ENCODE data around the gene DRGX. TPM values are rescaled to one million over a fixed set of nuclear protein-coding genes. Genes with fewer than 3 reads are reported as not detected.

The DRGX gene
- total and polyA plus RNA-seq, 10 of the 15 experiments (the other 5 are each of a cell fraction or from before 2014, with no cell fraction given), result not detected

DNA sequence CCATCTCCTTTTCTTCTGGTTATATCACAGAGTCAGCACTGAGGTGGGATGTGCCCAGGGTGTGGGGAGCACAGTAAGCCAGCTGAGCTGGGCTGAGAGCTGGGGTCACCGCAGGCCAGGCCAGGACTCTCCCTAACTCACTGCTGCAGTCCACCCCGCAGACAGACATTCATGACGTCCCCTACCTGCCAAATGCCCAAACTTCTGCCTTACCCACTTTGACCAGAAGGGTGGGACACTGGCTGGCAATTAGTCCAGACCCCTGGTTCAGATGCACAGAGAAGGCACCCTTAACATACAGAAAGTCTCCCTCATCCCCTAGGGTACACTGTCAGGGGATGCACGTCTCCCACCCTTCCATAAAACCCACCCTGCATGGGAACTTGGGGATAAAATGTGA is 2.1 kb downstream of the DRGX start:
- Histone ChIP-seq H3K79me2 (ENCODE audit: control insufficient read depth, insufficient read depth, low read length) (no peaks in the 10 kb centered on the region), H4K20me1 (ENCODE audit: control insufficient read depth, insufficient read depth) (no peaks in the 10 kb centered on the region), H3K27me3 (replicated peaks in 1 of 2; ENCODE audit: control insufficient read depth in 2 of 2, insufficient read depth in 2 of 2, low read length in 1 of 2) (peaks cover 15 to 20% of the 10 kb centered on the region in 2 experiments), H3K4me2 (ENCODE audit: control insufficient read depth, insufficient read depth) (no peak overlapping the region), H3K9me3 (replicated peaks; ENCODE audit: control insufficient read depth, insufficient read depth, low read length) (no peaks in the 10 kb centered on the region; the same call in 2 of the 3 replicates), H3K27ac (ENCODE audit: control insufficient read depth, insufficient read depth) (no peak overlapping the region), H3K4me3 (no peak overlapping the region), H3K36me3 (ENCODE audit: control insufficient read depth in 2 of 2, insufficient read depth in 2 of 2, low read length in 1 of 2) (no peaks in the 10 kb centered on the region), H2AFZ (ENCODE audit: control insufficient read depth, low read depth, low read length) (no peak overlapping the region), H3K4me1 (ENCODE audit: control insufficient read depth, insufficient read depth, low read length) (no peaks in the 10 kb centered on the region), H3K9ac (ENCODE audit: control insufficient read depth, insufficient read depth, low read length) (no peak overlapping the region)
- ATAC-seq (peak; percentile 33; the same call in 2 of the 3 replicates), FAIRE-seq (no peak), DNase-seq (ENCODE audit: low read depth, low spot score) (no peak)
- POLR2A ChIA-PET, result no interaction called here
- SMC1A ChIA-PET (ENCODE audit: uncharacterized antibody, unreplicated experiment), result no interaction called here
- TF ChIP-seq IRF4 (IDR thresholded peaks at IDR 0.05; ENCODE audit: low read depth, low read length) (no peak), BHLHE40 (IDR thresholded peaks at IDR 0.05; ENCODE audit: borderline replicate concordance in 1 of 2, low read depth in 2 of 2, low read length in 1 of 2) (no peak), KDM1A (IDR thresholded peaks at IDR 0.05; ENCODE audit: borderline replicate concordance) (no peak), SPI1 (IDR thresholded peaks at IDR 0.05; ENCODE audit: borderline replicate concordance, insufficient read depth, low read depth, low read length) (no peak), POU2F2 (IDR thresholded peaks at IDR 0.05; ENCODE audit: borderline replicate concordance, low read depth, low read length) (no peak), SIX5 (IDR thresholded peaks at IDR 0.05; ENCODE audit: low read depth, low read length, severe bottlenecking) (no peak), CBX3 (IDR thresholded peaks at IDR 0.05; ENCODE audit: borderline replicate concordance, low read depth) (no peak), ZSCAN29 (IDR thresholded peaks at IDR 0.05) (no peak), KLF5 (IDR thresholded peaks at IDR 0.05; ENCODE audit: partially characterized antibody) (no peak)
- TF ChIP-seq, protein P1, sequence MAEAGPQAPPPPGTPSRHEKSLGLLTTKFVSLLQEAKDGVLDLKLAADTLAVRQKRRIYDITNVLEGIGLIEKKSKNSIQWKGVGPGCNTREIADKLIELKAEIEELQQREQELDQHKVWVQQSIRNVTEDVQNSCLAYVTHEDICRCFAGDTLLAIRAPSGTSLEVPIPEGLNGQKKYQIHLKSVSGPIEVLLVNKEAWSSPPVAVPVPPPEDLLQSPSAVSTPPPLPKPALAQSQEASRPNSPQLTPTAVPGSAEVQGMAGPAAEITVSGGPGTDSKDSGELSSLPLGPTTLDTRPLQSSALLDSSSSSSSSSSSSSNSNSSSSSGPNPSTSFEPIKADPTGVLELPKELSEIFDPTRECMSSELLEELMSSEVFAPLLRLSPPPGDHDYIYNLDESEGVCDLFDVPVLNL (IDR thresholded peaks at IDR 0.05; ENCODE audit: low read depth, low read length), result no peak
- TF ChIP-seq, protein P2, sequence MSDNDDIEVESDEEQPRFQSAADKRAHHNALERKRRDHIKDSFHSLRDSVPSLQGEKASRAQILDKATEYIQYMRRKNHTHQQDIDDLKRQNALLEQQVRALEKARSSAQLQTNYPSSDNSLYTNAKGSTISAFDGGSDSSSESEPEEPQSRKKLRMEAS (IDR thresholded peaks at IDR 0.05; ENCODE audit: low read depth, low read length), result no peak
- TF ChIP-seq, protein P3, sequence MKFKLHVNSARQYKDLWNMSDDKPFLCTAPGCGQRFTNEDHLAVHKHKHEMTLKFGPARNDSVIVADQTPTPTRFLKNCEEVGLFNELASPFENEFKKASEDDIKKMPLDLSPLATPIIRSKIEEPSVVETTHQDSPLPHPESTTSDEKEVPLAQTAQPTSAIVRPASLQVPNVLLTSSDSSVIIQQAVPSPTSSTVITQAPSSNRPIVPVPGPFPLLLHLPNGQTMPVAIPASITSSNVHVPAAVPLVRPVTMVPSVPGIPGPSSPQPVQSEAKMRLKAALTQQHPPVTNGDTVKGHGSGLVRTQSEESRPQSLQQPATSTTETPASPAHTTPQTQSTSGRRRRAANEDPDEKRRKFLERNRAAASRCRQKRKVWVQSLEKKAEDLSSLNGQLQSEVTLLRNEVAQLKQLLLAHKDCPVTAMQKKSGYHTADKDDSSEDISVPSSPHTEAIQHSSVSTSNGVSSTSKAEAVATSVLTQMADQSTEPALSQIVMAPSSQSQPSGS (IDR thresholded peaks at IDR 0.05; ENCODE audit: low read length), result no peak
- no TSS peak for BruUV-seq (replicated peaks)
- WGBS (ENCODE audit: insufficient coverage, insufficient replicate concordance, low lambda C conversion rate, missing lambda C conversion rate), result 41% methylated on average over 4 of the region's 4 CpGs
- intact Hi-C loops (cut with micrococcal nuclease; ENCODE audit: unreplicated experiment), result no loop called here
- RAD21 ChIA-PET (ENCODE audit: unreplicated experiment), result interaction anchor here (1.6 kb wide), 1 partner anchor 16 kb away, joined by 3 read pairs; no protein-coding TSS in a partner anchor
- CTCF ChIA-PET, result no interaction called here
- in situ Hi-C loops (cut with MboI), result no loop called here

Data from GM12878 (cell line).